Fibroblast of skin of right biceps (primary cell): ENCODE measurements around the gene EXOSC9.

Source experiments
- DNase-seq: peaks from one replicate; pipeline ENCODE4 v3.0.0-alpha.2; 2013

The EXOSC9 gene

DNA sequence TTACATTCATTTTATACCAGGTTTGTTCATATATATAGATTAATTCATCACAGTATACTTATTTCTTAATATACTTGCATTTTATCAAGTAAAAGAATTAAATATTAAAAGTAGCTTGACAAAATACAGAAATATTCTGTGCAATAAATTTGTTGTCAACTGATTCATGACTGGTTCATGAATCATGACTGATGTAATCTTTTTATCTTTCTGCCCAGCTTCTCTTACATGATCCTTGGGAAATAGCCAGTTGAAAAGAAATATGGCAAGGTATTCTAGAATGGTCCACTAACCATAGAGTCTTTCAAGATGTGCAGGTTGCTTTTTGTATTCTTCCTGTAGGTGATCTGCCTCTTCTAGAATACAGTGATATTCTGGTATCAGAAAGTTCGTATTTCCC, 26.7 kb downstream of the EXOSC9 start:
- DNase-seq: peak; percentile 56

DNA sequence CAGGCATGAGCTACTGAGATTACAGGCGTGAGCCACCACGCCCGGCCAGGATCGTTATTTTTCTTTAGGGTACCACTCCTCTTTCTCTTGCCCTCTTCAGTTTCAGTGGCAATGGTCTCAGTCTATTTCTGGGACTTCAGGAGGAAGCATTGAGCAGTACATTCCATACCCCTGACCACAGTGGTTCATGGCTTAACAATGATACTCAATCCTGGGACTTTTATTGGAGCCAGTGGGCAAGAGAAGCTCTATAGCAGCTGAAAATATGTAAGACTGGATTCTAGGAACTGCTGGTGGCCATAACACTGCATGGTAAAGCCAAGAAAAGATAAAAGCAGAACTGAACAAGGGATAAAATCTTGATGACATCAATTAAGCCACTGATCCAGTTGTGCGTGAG, 28.4 kb downstream of the EXOSC9 start:
- DNase-seq: peak; percentile 41

DNA sequence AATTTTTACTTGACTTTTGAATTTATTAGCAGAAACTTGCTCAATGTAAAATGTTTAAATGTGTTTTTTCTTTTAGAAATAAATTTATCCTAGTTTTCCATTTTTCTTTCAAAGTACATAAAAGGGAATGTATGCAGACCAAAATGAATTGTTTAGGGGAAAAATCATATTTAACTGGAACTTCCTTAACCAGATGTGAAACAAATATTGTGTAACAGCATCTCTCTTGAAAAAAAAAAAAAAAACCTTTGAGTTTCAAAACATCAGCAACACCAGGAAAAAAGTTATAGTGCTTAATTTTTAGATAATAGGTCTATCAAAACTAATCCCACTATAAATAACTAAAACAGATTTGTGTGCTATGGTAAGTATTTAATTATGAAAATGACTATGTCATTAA, 37.0 kb downstream of the EXOSC9 start:
- no peak for DNase-seq

DNA sequence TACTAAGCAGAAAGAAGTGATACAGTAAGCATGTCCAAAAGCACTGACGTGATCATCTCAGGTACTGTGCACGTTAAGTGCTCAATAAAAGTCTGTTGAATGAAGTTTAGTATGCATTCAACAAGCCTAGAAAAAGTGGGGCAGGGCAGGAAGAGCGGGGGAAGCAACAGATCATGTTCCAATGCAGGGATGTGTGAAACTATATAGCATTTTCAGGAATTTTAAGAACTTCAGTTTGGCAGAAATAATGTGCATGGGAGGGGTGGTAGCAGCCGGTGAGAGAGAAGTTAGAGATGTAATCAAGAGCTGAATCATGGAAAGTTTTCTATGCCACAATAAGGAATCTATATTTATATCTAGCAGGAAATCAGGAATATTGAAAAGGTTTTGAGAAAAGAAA, 41.7 kb downstream of the EXOSC9 start:
- DNase-seq: peak; percentile 53

DNA sequence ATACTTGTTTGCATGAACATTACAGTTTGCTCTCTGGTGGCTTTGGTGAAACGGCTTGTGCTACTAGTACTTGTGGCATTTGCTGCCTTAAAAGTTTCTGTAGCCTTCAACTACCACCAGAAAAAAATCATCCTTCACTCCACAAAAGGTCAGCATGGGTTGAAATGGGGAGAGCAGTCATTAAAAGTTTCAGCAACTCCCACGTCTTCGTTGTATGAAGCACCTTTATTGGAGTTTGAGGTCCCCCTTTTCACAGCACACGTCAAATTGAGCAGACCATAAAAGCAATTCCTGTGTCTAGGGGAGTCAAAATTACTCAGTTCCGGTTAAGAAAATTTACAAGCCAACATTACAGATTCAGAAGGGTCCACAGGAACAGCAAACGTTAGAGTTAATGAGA, 45.5 kb downstream of the EXOSC9 start:
- no peak for DNase-seq

DNA sequence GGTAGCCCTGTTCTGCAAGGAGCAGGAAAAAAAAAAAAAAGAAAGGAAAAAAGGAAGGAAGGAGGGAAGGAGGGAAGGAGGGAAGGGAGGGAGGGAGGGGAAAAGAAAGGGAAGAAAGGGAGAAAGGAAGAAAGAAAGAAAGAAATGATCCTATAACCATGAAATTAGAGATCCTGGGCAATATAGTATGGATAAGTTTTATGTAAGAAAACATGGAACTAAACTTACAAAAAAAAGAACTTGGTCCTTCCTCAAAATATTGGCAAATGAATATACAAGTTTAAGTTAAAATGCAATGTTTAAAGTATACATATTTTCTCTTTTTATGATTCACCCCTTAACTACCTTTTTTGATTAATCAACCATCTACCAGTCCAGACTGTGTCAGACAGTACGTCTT, 50.2 kb downstream of the EXOSC9 start:
- DNase-seq: no peak

DNA sequence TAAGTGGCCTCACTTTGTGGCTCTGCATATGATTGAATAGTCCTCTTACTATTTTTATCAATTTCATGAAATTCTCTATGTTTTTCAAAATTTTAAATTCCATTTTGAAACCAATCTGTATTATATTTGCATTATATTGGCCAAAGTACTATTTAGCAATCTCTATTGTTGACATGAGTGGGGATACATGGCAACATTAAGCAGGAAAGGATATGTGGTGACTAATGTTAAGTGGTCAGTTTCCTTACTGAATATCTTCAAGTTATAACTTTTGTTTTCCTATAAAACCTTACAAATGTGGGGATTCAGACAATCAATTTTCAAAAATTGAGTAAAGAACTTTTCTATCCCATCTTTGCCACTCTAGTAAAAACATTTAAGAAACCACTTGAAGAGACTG, 59.0 kb downstream of the EXOSC9 start:
- no peak for DNase-seq

DNA sequence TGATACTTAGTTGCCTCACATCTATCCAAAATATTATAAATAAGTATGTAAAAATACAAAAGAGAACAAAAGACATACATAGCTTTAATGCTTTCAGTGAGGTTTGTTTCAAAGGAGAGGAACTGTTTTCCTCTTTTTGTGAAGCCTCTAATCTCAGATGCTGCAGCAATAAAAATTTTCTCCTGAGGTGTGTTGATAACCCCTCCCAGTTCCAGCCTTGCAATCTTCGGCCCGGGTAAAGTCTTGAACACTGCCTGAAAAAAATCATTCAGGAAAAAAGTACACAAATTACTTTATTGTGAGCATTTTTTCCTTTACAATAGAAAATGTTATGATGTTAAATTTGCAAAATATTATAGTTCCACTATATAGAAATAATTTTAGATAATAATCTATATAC, 60.3 kb downstream of the EXOSC9 start:
- DNase-seq: no peak

DNA sequence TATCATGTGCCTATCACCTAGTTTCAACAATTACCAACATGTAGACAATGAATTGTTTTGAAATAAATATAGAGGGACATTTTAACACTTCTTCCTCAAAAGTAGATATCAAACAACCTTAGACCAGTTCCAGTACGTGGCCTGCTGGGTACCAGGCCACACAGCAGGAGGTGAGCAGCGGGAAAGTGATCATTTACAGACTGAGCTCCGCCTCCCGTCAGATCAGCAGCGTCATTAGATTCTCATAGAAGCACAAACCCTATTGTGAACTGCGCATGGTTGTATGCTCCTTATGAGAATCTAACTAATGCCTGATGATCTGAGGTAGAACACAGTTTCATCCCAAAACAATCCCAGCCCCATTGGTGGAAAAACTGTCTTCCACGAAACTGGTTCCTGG, 62.7 kb downstream of the EXOSC9 start:
- DNase-seq: no peak
